SK-N-SH (cell line): ENCODE results near the gene OR7D2. TPM values are rescaled to one million over a fixed set of nuclear protein-coding genes. Genes with fewer than 3 reads are reported as not detected.

Experiments
- CTCF ChIA-PET: fragments of 300-600, 350-600 bp; formaldehyde crosslinking; extraction: SDS; loops from one replicate; lab custom pipeline; 2021; lab: Yijun Ruan, JAX
- POLR2A ChIA-PET: fragments of 350-600 bp; sonication (Branson Sonifier 250); formaldehyde crosslinking; extraction: SDS; loops from one replicate; lab custom pipeline; 2020; ENCODE audit warnings: antibody characterized with exemption, inconsistent platforms; lab: Yijun Ruan, JAX
- DNase-seq: peaks from one replicate; pipeline ENCODE4 v3.0.0; 2012
- H2AFZ ChIP-seq: fragments of 200-600 bp; sonication (generic); 2 replicates; pipeline ENCODE4 v1.8.1; 2016; ENCODE audit warnings: antibody characterized with exemption, mild to moderate bottlenecking, low read depth
- H3F3A ChIP-seq: fragments of 200-600 bp; sonication (generic); replicated peaks from 2 replicates; pipeline ENCODE3; 2016; ENCODE audit warnings: antibody characterized with exemption, mild to moderate bottlenecking; ENCODE audit not compliant: insufficient read depth
- H3K27ac ChIP-seq, 2 experiments: fragments of 200-500 bp in 1 of 2; fragments of 200-600 bp in 1 of 2; sonication (Bioruptor generic) in 1 of 2; sonication (generic), shearing (Covaris generic) in 1 of 2; 2 replicates each; pipeline versions ENCODE4 v1.5.1 to v1.6.1; 2014 to 2016; ENCODE audit warnings: low read depth in 2 of 2, inconsistent platforms in 1 of 2, low read length in 1 of 2, mild to moderate bottlenecking in 1 of 2, mixed read lengths in 1 of 2
- H3K27me3 ChIP-seq: fragments of 200-600 bp; sonication (generic), shearing (Covaris generic); 2 replicates; pipeline ENCODE4 v1.6.1; 2016; ENCODE audit warnings: mixed run types; ENCODE audit not compliant: insufficient read depth
- H3K36me3 ChIP-seq, 2 experiments: fragments of 200-500 bp in 1 of 2; fragments of 200-600 bp in 1 of 2; sonication (Bioruptor generic) in 1 of 2; sonication (generic) in 1 of 2; replicated peaks in 1 of 2; 2 replicates each; pipeline versions ENCODE3 to v1.5.1; 2014 to 2016; ENCODE audit warnings: low read length in 1 of 2, mild to moderate bottlenecking in 1 of 2; ENCODE audit not compliant: insufficient read depth in 2 of 2, control insufficient read depth in 1 of 2
- H3K4me1 ChIP-seq, 2 experiments: fragments of 200-500 bp in 1 of 2; fragments of 200-600 bp in 1 of 2; sonication (Bioruptor generic) in 1 of 2; sonication (generic), shearing (Covaris generic) in 1 of 2; 2 replicates each; pipeline versions ENCODE4 v1.5.1 to v1.6.1; 2014 to 2016; ENCODE audit warnings: low read depth in 1 of 2, low read length in 1 of 2, mixed run types in 1 of 2; ENCODE audit not compliant: insufficient read depth in 2 of 2, control insufficient read depth in 1 of 2
- H3K4me2 ChIP-seq: fragments of 200-600 bp; sonication (generic), shearing (Covaris generic); 2 replicates; pipeline ENCODE4 v1.6.1; 2017; ENCODE audit warnings: mixed run types
- H3K4me3 ChIP-seq, 2 experiments: fragments of 200-500 bp in 1 of 2; fragments of 200-600 bp in 1 of 2; sonication (Bioruptor generic) in 1 of 2; sonication (generic), shearing (Covaris generic) in 1 of 2; 2 replicates each; pipeline versions ENCODE4 v1.5.1 to v1.8.1; 2014 to 2016; ENCODE audit warnings: low read depth in 2 of 2, inconsistent platforms in 1 of 2, low read length in 1 of 2, mild to moderate bottlenecking in 1 of 2, mixed read lengths in 1 of 2, moderate library complexity in 1 of 2
- H3K79me2 ChIP-seq: fragments of 200-600 bp; sonication (generic); 2 replicates; pipeline ENCODE4 v1.8.1; 2017; ENCODE audit warnings: mild to moderate bottlenecking; ENCODE audit not compliant: insufficient read depth
- H3K9ac ChIP-seq: fragments of 200-600 bp; sonication (generic); 2 replicates; pipeline ENCODE4 v1.6.1; 2017; ENCODE audit warnings: mixed run types
- H3K9me2 ChIP-seq: fragments of 200-600 bp; sonication (generic); 2 replicates; pipeline ENCODE4 v1.6.1; 2017; ENCODE audit warnings: mixed run types
- H3K9me3 ChIP-seq: fragments of 200-600 bp; sonication (generic); 2 replicates; pipeline ENCODE4 v1.6.1; 2017; ENCODE audit warnings: mixed run types, mild to moderate bottlenecking, moderate library complexity
- H4K20me1 ChIP-seq: fragments of 200-600 bp; sonication (generic); 2 replicates; pipeline ENCODE4 v1.6.1; 2017; ENCODE audit warnings: mild to moderate bottlenecking, mixed run types; ENCODE audit not compliant: insufficient read depth
- CTCF ChIP-seq: fragments of 200-600 bp; sonication (generic); IDR thresholded peaks from 2 replicates; pipeline ENCODE4 v1.6.1; 2017; ENCODE audit warnings: antibody characterized with exemption, mild to moderate bottlenecking, moderate library complexity
- ELF1 ChIP-seq: IDR thresholded peaks from 2 replicates; pipeline ENCODE4 v1.4.0; 2012
- EZH2phosphoT487 ChIP-seq: fragments of 200-600 bp; sonication (generic); IDR thresholded peaks from 2 replicates; pipeline ENCODE4 v1.6.1; 2017; ENCODE audit warnings: low read depth, mixed run types, mild to moderate bottlenecking, antibody characterized with exemption, moderate library complexity, borderline replicate concordance
- FOSL2 ChIP-seq: IDR thresholded peaks from 2 replicates; pipeline ENCODE4 v1.4.0; 2012; ENCODE audit warnings: low read depth, mild to moderate bottlenecking, moderate library complexity, borderline replicate concordance
- FOXJ3 ChIP-seq: sonication (generic); formaldehyde crosslinking; IDR thresholded peaks from 2 replicates; pipeline ENCODE4 v1.5.1; 2020; ENCODE audit warnings: mild to moderate bottlenecking, missing genetic modification reagents
- GABPA ChIP-seq: IDR thresholded peaks from 2 replicates; pipeline ENCODE4 v1.4.0; 2012; ENCODE audit warnings: low read depth, mild to moderate bottlenecking
- GATA2 ChIP-seq: sonication (generic); formaldehyde crosslinking; IDR thresholded peaks from 2 replicates; pipeline ENCODE4 v1.5.0; 2020; ENCODE audit warnings: mild to moderate bottlenecking, missing genetic modification reagents
- JUND ChIP-seq: IDR thresholded peaks from 2 replicates; pipeline ENCODE4 v1.4.0; 2012
- MAX ChIP-seq: IDR thresholded peaks from 2 replicates; pipeline ENCODE4 v1.4.0; 2012; ENCODE audit warnings: low read depth
- MXI1 ChIP-seq: IDR thresholded peaks from 2 replicates; pipeline ENCODE4 v1.6.1; 2012; ENCODE audit warnings: mild to moderate bottlenecking, low read depth, low read length, improper control_type of control experiment
- NFIC ChIP-seq: IDR thresholded peaks from 2 replicates; pipeline ENCODE4 v1.4.0; 2012; ENCODE audit warnings: borderline replicate concordance
- NRF1 ChIP-seq: IDR thresholded peaks from 2 replicates; pipeline ENCODE4 v1.6.1; 2012; ENCODE audit warnings: low read depth, mild to moderate bottlenecking, low read length
- PBX3 ChIP-seq: IDR thresholded peaks from 2 replicates; pipeline ENCODE4; 2012
- POLR2AphosphoS5 ChIP-seq: IDR thresholded peaks from 2 replicates; pipeline ENCODE4 v1.6.1; 2012; ENCODE audit warnings: low read depth, low read length
- RAD21 ChIP-seq: IDR thresholded peaks from 2 replicates; pipeline ENCODE4 v1.6.1; 2012; ENCODE audit warnings: mild to moderate bottlenecking, low read length
- RFX5 ChIP-seq: IDR thresholded peaks from 2 replicates; pipeline ENCODE4 v1.6.1; 2012; ENCODE audit warnings: mild to moderate bottlenecking, improper control_type of control experiment, low read length
- SIN3A ChIP-seq: IDR thresholded peaks from 2 replicates; pipeline ENCODE4 v1.6.1; 2012; ENCODE audit warnings: low read depth, mild to moderate bottlenecking, low read length, moderate library complexity, borderline replicate concordance
- TCF12 ChIP-seq: IDR thresholded peaks from 2 replicates; pipeline ENCODE4 v1.4.0; 2012
- TEAD4 ChIP-seq: IDR thresholded peaks from 2 replicates; pipeline ENCODE4 v1.4.0; 2012; ENCODE audit warnings: mild to moderate bottlenecking, borderline replicate concordance; ENCODE audit not compliant: insufficient read depth
- YY1 ChIP-seq: IDR thresholded peaks from 2 replicates; pipeline ENCODE4 v1.4.0; 2012; ENCODE audit warnings: low read depth, mild to moderate bottlenecking
- WGBS: methylation state at CpG from one replicate; pipeline ENCODE4 v1.1.6; 2017; ENCODE audit warnings: low lambda C conversion rate; 5-methylcytosine and 5-hydroxymethylcytosine counted together
- polyA plus RNA-seq, 3 experiments: library from polyadenylated mRNA; depleted of rRNA; stranded (reverse); fragments of >200 nt; gene quantifications; 2 replicates each; pipeline ENCODE4 v1.2.3, GENCODE V29; 2012

The OR7D2 gene
- polyA plus RNA-seq, 1 of the 3 experiments (the other 2 are of a cell fraction) = not detected

DNA sequence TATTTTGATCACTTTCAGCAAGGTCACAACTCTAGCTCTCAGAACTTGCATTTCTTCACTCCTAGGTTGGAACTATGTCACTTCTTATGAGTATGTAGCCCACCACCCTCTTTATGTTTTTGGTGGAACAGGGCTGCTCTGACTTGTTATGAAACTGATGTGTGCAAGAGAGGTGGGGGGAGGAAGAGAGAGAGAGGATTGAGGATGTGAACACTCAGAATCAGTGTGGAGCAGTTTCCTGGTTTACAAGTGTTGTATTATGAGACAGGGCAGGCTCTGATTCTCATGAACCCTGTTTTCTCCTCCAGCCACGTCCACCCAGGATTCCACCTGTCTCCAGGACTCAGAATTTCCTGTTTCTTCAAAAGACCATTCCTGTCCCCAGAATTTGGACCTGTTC lies 22.5 kb upstream of the OR7D2 start:
- no peak overlapping the region for H3K9ac ChIP-seq
- H3K4me3 ChIP-seq = no peak overlapping the region; a peak in 1 of 4 replicates
- H3F3A ChIP-seq = no peaks in the 10 kb centered on the region
- H3K9me3 ChIP-seq = peaks cover 9% of the 10 kb centered on the region; the same call in 1 of the 2 replicates
- H4K20me1 ChIP-seq = no peaks in the 10 kb centered on the region
- no peak overlapping the region for H3K27ac ChIP-seq
- H3K4me2 ChIP-seq = no peak overlapping the region
- no peak for DNase-seq
- peaks cover 65% of the 10 kb centered on the region for H3K79me2 ChIP-seq
- TF ChIP-seq JUND (no peak), NFIC (no peak), GABPA (no peak), PBX3 (no peak), POLR2AphosphoS5 (no peak), TEAD4 (no peak), ELF1 (no peak), GATA2 (CRISPR knock-in tag) (no peak), TCF12 (no peak), EZH2phosphoT487 (no peak), NRF1 (no peak)
- H3K27me3 ChIP-seq = no peaks in the 10 kb centered on the region
- ChIA-PET POLR2A (no interaction called here), CTCF (no interaction called here)
- 100% methylated on average over 1 of the region's 1 CpG for WGBS
- no peak overlapping the region for H2AFZ ChIP-seq
- peaks cover 62 to 90% of the 10 kb centered on the region in 2 experiments for H3K36me3 ChIP-seq
- no peaks in the 10 kb centered on the region for H3K4me1 ChIP-seq
- no peaks in the 10 kb centered on the region for H3K9me2 ChIP-seq

DNA sequence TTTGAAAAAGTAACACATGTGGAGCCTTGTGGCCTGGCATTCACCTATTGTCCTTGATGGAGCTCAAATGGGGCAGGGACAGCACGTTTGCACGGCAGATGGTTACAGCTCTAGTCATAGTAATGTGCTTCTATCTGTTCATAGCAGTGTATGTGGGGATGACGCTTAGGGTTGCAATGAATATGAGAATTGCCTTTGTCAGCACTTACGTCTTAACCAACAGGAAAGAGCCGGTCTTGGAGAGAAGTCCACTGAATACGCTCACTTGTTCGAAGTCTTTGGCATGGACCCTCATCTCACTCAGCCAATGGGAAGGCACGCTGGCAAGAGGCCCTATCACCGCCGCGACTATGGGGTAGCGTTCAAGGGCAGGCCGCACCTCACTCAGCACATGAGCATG lies 18.9 kb upstream of the OR7D2 start:
- no peak for DNase-seq
- ChIA-PET CTCF (interaction anchor here (1.1 to 1.2 kb wide), 2 partner anchors 19 to 46 kb away, joined by 3 to 4 read pairs; partner anchors contain the start of gene ZNF317), POLR2A (no interaction called here)
- Histone ChIP-seq H3K9me3 (no peaks in the 10 kb centered on the region), H3K79me2 (peaks cover 30% of the 10 kb centered on the region; the same call in 1 of the 2 replicates), H3K9ac (no peak overlapping the region), H3F3A (no peaks in the 10 kb centered on the region), H3K9me2 (no peaks in the 10 kb centered on the region), H3K27ac (no peak overlapping the region), H3K27me3 (no peaks in the 10 kb centered on the region), H3K4me3 (peak overlapping the region in 1 of 2 experiments; percentile 0; a peak in 1 of 4 replicates), H3K4me2 (no peak overlapping the region)
- WGBS = 98% methylated on average over 13 of the region's 13 CpGs
- TF ChIP-seq FOXJ3 (CRISPR knock-in tag) (no peak), YY1 (no peak)
- TF ChIP-seq, all 33 proteins: peak for 0
- H4K20me1 ChIP-seq = no peaks in the 10 kb centered on the region
- no peaks in the 10 kb centered on the region for H3K4me1 ChIP-seq
- H3K36me3 ChIP-seq = peaks cover 77 to 93% of the 10 kb centered on the region in 2 experiments
- H2AFZ ChIP-seq = no peak overlapping the region

DNA sequence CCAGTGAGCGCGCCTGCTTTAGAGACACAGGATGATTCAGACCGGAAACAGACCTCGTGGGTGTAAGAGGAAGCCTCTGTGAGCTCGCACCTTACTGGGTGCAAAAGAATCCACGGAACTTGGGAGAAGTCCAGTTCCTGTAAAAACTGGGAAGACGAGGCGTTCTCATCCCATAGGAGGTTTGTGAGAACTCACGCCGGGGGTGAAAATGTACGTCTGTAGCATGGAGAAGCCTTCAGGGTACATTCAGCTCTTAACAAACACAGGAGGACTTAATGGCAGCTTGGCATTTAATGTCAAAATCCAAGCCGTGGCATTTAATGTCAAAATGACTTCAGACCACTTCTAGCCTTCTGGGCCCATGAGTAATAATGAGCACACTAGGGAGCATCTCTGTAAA lies 17.4 kb upstream of the OR7D2 start:
- DNase-seq = no peak
- ChIA-PET CTCF (no interaction called here), POLR2A (no interaction called here)
- H2AFZ ChIP-seq = no peak overlapping the region
- WGBS = 96% methylated on average over 12 of the region's 12 CpGs
- H3K4me3 ChIP-seq = peak overlapping the region in 1 of 2 experiments; percentile 10; a peak in 1 of 4 replicates
- TF ChIP-seq YY1 = no peak
- no peak for TF ChIP-seq TEAD4
- no peak for TF ChIP-seq MAX
- TF ChIP-seq ELF1 = no peak
- TF ChIP-seq SIN3A = no peak
- no peak for TF ChIP-seq NRF1
- no peak for TF ChIP-seq CTCF
- no peak for TF ChIP-seq PBX3
- TF ChIP-seq FOSL2 = no peak
- no peak for TF ChIP-seq NFIC
- TF ChIP-seq RAD21 = no peak
- TF ChIP-seq GABPA = no peak
- TF ChIP-seq MXI1 = no peak
- TF ChIP-seq RFX5 = no peak
- peaks cover 68 to 87% of the 10 kb centered on the region in 2 experiments for H3K36me3 ChIP-seq
- peaks cover 14% of the 10 kb centered on the region; the same call in 1 of the 2 replicates for H3K79me2 ChIP-seq
- H3K9me2 ChIP-seq = no peaks in the 10 kb centered on the region
- H4K20me1 ChIP-seq = no peaks in the 10 kb centered on the region
- H3K27me3 ChIP-seq = no peaks in the 10 kb centered on the region
- H3F3A ChIP-seq = no peaks in the 10 kb centered on the region
- no peak overlapping the region for H3K9ac ChIP-seq
- H3K4me1 ChIP-seq = no peaks in the 10 kb centered on the region
- H3K9me3 ChIP-seq = no peaks in the 10 kb centered on the region
- no peak overlapping the region for H3K4me2 ChIP-seq
- no peak overlapping the region for H3K27ac ChIP-seq
